Thymus (tissue), 14 donors: ENCODE data around the gene MPV17L2. TPM values are rescaled to one million over a fixed set of nuclear protein-coding genes. Genes with fewer than 3 reads are reported as not detected.

ENCODE experiments used
- DNase-seq, 9 donors: peaks; one replicate each; pipeline ENCODE4 v3.0.0-alpha.2; 2013; ENCODE audit warnings: low spot score in 9 of 9, low read depth in 6 of 9, missing footprints in 1 of 9
- H3K27ac ChIP-seq, 2 donors: one replicate each; pipeline ENCODE4 v1.5.1; 2013; ENCODE audit warnings: control low read depth in 1 of 2, low read depth in 1 of 2, low read length in 1 of 2, mild to moderate bottlenecking in 1 of 2, moderate library complexity in 1 of 2
- H3K27me3 ChIP-seq, 2 donors: one replicate each; pipeline ENCODE4 v1.5.1; 2013; ENCODE audit warnings: low read length in 1 of 2; ENCODE audit not compliant: control insufficient read depth in 2 of 2, insufficient read depth in 1 of 2
- H3K36me3 ChIP-seq, 2 donors: one replicate each; pipeline ENCODE4 v1.5.1; 2013; ENCODE audit warnings: low read length in 1 of 2, mild to moderate bottlenecking in 1 of 2, moderate library complexity in 1 of 2; ENCODE audit not compliant: control insufficient read depth in 2 of 2, insufficient read depth in 2 of 2
- H3K4me1 ChIP-seq, 2 donors: one replicate each; pipeline ENCODE4 v1.5.1; 2013; ENCODE audit warnings: low read length in 2 of 2; ENCODE audit not compliant: control insufficient read depth in 2 of 2, insufficient read depth in 2 of 2
- H3K4me3 ChIP-seq, 2 donors: one replicate each; pipeline ENCODE4 v1.5.1; 2013; ENCODE audit warnings: low read length in 2 of 2, control low read depth in 1 of 2, mild to moderate bottlenecking in 1 of 2
- H3K9me3 ChIP-seq, 2 donors: one replicate each; pipeline ENCODE4 v1.5.1; 2013; ENCODE audit warnings: low read length in 1 of 2, mild to moderate bottlenecking in 1 of 2; ENCODE audit not compliant: control insufficient read depth in 2 of 2, insufficient read depth in 1 of 2
- WGBS: extraction: QIAGEN DNeasy Blood & Tissue Kit; methylation state at CpG from one replicate; pipeline ENCODE4 v1.1.7; 2013; 5-methylcytosine and 5-hydroxymethylcytosine counted together
- long read RNA-seq, 10 donors: transcript quantifications; one replicate each; lab custom pipeline, GENCODE V29; 2026
- polyA plus RNA-seq: library from polyadenylated mRNA; stranded (reverse); fragments of 200-250 nt; gene quantifications from one replicate; pipeline ENCODE4 v1.2.3, GENCODE V29; 2013
- total RNA-seq: library from RNA; stranded (reverse); fragments of 120-200 nt; gene quantifications from one replicate; pipeline ENCODE4 v1.2.4, GENCODE V29; 2013
- donor health status: healthy.

The MPV17L2 gene
- total RNA-seq (6.8 TPM), polyA plus RNA-seq (13.4 TPM)
- long read RNA-seq, donor 1, partial matches to known transcripts = 0 of 1 reads
- long read RNA-seq, donor 1, other reads (novel, unspliced or antisense) = 0 of 1 reads
- long read RNA-seq, donor 2, transcript MPV17L2-204 (5 exons, 1,408 nt) = major isoform, 15 of 18 reads
- long read RNA-seq, donor 2, partial matches to known transcripts = 0 of 18 reads
- long read RNA-seq, donor 2, other reads (novel, unspliced or antisense) = 0 of 18 reads
- long read RNA-seq, donor 3, transcript MPV17L2-204 (5 exons, 1,408 nt) = major isoform, 16 of 20 reads
- long read RNA-seq, donor 3, partial matches to known transcripts = 0 of 20 reads
- long read RNA-seq, donor 3, other reads (novel, unspliced or antisense) = 0 of 20 reads
- long read RNA-seq, donor 4, partial matches to known transcripts = 0 of 3 reads
- long read RNA-seq, donor 4, other reads (novel, unspliced or antisense) = 0 of 3 reads
- long read RNA-seq, donor 5, partial matches to known transcripts = 0 of 4 reads
- long read RNA-seq, donor 5, other reads (novel, unspliced or antisense) = 0 of 4 reads
- long read RNA-seq, donor 6, transcript MPV17L2-204 (5 exons, 1,408 nt) = major isoform, 7 of 10 reads
- long read RNA-seq, donor 6, partial matches to known transcripts = 0 of 10 reads
- long read RNA-seq, donor 6, other reads (novel, unspliced or antisense) = 0 of 10 reads
- long read RNA-seq, donor 7, partial matches to known transcripts = 0 of 2 reads
- long read RNA-seq, donor 7, other reads (novel, unspliced or antisense) = 0 of 2 reads
- long read RNA-seq, donor 8, partial matches to known transcripts = 0 of 1 reads
- long read RNA-seq, donor 8, other reads (novel, unspliced or antisense) = 0 of 1 reads
- long read RNA-seq, donor 9, transcript MPV17L2-204 (5 exons, 1,408 nt) = major isoform, 8 of 9 reads
- long read RNA-seq, donor 9, partial matches to known transcripts = 0 of 9 reads
- long read RNA-seq, donor 9, other reads (novel, unspliced or antisense) = 0 of 9 reads
- long read RNA-seq, donor 10 = 0 reads

GRCh38 chr19:18192673-18193387 is at the start of gene MPV17L2:
TSS of gene MPV17L2 (plus strand) at chr19:18193218. CDS start at chr19:18193282, 64 bp downstream.
- peak within 1 kb of the TSS; percentile 84 to 89 for H3K27ac ChIP-seq
- no peaks in the 10 kb centered on the region for H3K27me3 ChIP-seq
- under 1% methylated on average over 74 of the region's 74 CpGs for WGBS
- peaks cover 0 to 5% of the 10 kb centered on the region in 2 donors for H3K9me3 ChIP-seq
- DNase-seq = peak; percentile 92 to 99 (median 98)
- peak within 1 kb of the TSS; percentile 75 to 81 for H3K4me3 ChIP-seq
- H3K36me3 ChIP-seq = peaks cover 9 to 13% of the 10 kb centered on the region in 2 donors
- peaks cover 12 to 27% of the 10 kb centered on the region in 2 donors for H3K4me1 ChIP-seq

- peaks cover 0 to 1% of the 10 kb centered on the region in 2 donors for H3K9me3 ChIP-seq
- DNase-seq = no peak
- H3K36me3 ChIP-seq = peaks cover 53 to 57% of the 10 kb centered on the region in 2 donors
- no peaks in the 10 kb centered on the region for H3K4me1 ChIP-seq
- H3K27ac ChIP-seq = no peak overlapping the region
- no peak overlapping the region for H3K4me3 ChIP-seq
- WGBS = 98% methylated on average over 3 of the region's 3 CpGs
- no peaks in the 10 kb centered on the region for H3K27me3 ChIP-seq
These were observed 49.1 kb upstream of the MPV17L2 start for GRCh38 chr19:18143902-18144301.

GRCh38 chr19:18144361-18144760 is 48.7 kb upstream of the MPV17L2 start:
- Histone ChIP-seq H3K27me3 (no peaks in the 10 kb centered on the region), H3K27ac (no peak overlapping the region), H3K4me3 (no peak overlapping the region), H3K9me3 (peaks cover 0 to 1% of the 10 kb centered on the region in 2 donors), H3K36me3 (peaks cover 50 to 57% of the 10 kb centered on the region in 2 donors), H3K4me1 (no peaks in the 10 kb centered on the region)
- 95% methylated on average over 16 of the region's 16 CpGs for WGBS
- DNase-seq = no peak

- no peak overlapping the region for H3K4me3 ChIP-seq
- H3K9me3 ChIP-seq = peaks cover 0 to 1% of the 10 kb centered on the region in 2 donors
- DNase-seq = no peak
- 98% methylated on average over 28 of the region's 28 CpGs for WGBS
- no peaks in the 10 kb centered on the region for H3K4me1 ChIP-seq
- H3K27ac ChIP-seq = no peak overlapping the region
- H3K27me3 ChIP-seq = no peaks in the 10 kb centered on the region
- H3K36me3 ChIP-seq = peaks cover 50 to 57% of the 10 kb centered on the region in 2 donors
These were observed 48.1 kb upstream of the MPV17L2 start for GRCh38 chr19:18144906-18145305.

GRCh38 chr19:18145391-18145999 is 47.5 kb upstream of the MPV17L2 start:
- H3K36me3 ChIP-seq = peaks cover 47 to 53% of the 10 kb centered on the region in 2 donors
- no peak for DNase-seq
- 98% methylated on average over 19 of the region's 19 CpGs for WGBS
- no peaks in the 10 kb centered on the region for H3K27me3 ChIP-seq
- no peak overlapping the region for H3K27ac ChIP-seq
- H3K4me3 ChIP-seq = no peak overlapping the region
- H3K9me3 ChIP-seq = peaks cover 0 to 1% of the 10 kb centered on the region in 2 donors
- H3K4me1 ChIP-seq = no peaks in the 10 kb centered on the region

GRCh38 chr19:18147396-18147795 is 45.6 kb upstream of the MPV17L2 start:
- H3K36me3 ChIP-seq = peaks cover 41 to 44% of the 10 kb centered on the region in 2 donors
- DNase-seq = no peak
- no peaks in the 10 kb centered on the region for H3K27me3 ChIP-seq
- no peak overlapping the region for H3K27ac ChIP-seq
- peaks cover 0 to 1% of the 10 kb centered on the region in 2 donors for H3K9me3 ChIP-seq
- peaks cover 6 to 11% of the 10 kb centered on the region in 2 donors for H3K4me1 ChIP-seq
- WGBS = 98% methylated on average over 13 of the region's 13 CpGs
- H3K4me3 ChIP-seq = no peak overlapping the region

- H3K27ac ChIP-seq = no peak overlapping the region
- H3K36me3 ChIP-seq = peaks cover 23 to 31% of the 10 kb centered on the region in 2 donors
- no peaks in the 10 kb centered on the region for H3K27me3 ChIP-seq
- peaks cover 13 to 25% of the 10 kb centered on the region in 2 donors for H3K4me1 ChIP-seq
- WGBS = 92% methylated on average over 16 of the region's 16 CpGs
- no peak overlapping the region for H3K4me3 ChIP-seq
- peaks cover 0 to 1% of the 10 kb centered on the region in 2 donors for H3K9me3 ChIP-seq
- DNase-seq = no peak
These were observed 43.4 kb upstream of the MPV17L2 start for GRCh38 chr19:18149596-18149975.
